GM12865 (cell line): ENCODE results near the gene PCBD2.

Source experiments
- DNase-seq: peaks from one replicate; pipeline ENCODE4 v3.0.0; 2010; ENCODE audit warnings: low read depth
- H3K4me3 ChIP-seq: 2 replicates; pipeline ENCODE4 v1.5.1; 2011; ENCODE audit warnings: mild to moderate bottlenecking, low read depth, low read length, control low read depth
- TF ChIP-seq, protein P1 (sequence below): IDR thresholded peaks from 2 replicates; pipeline ENCODE4 v1.5.1; 2011; ENCODE audit warnings: low read length, control low read depth, low read depth, inconsistent platforms; ENCODE audit not compliant: insufficient read depth; ENCODE audit errors: missing control alignments

The PCBD2 gene

GRCh38 chr5:135010502-135011354 is 105.8 kb downstream of the PCBD2 start:
- no peak for DNase-seq
- TF ChIP-seq, protein P1, sequence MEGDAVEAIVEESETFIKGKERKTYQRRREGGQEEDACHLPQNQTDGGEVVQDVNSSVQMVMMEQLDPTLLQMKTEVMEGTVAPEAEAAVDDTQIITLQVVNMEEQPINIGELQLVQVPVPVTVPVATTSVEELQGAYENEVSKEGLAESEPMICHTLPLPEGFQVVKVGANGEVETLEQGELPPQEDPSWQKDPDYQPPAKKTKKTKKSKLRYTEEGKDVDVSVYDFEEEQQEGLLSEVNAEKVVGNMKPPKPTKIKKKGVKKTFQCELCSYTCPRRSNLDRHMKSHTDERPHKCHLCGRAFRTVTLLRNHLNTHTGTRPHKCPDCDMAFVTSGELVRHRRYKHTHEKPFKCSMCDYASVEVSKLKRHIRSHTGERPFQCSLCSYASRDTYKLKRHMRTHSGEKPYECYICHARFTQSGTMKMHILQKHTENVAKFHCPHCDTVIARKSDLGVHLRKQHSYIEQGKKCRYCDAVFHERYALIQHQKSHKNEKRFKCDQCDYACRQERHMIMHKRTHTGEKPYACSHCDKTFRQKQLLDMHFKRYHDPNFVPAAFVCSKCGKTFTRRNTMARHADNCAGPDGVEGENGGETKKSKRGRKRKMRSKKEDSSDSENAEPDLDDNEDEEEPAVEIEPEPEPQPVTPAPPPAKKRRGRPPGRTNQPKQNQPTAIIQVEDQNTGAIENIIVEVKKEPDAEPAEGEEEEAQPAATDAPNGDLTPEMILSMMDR, result no peak
- H3K4me3 ChIP-seq, result no peak overlapping the region

DNA sequence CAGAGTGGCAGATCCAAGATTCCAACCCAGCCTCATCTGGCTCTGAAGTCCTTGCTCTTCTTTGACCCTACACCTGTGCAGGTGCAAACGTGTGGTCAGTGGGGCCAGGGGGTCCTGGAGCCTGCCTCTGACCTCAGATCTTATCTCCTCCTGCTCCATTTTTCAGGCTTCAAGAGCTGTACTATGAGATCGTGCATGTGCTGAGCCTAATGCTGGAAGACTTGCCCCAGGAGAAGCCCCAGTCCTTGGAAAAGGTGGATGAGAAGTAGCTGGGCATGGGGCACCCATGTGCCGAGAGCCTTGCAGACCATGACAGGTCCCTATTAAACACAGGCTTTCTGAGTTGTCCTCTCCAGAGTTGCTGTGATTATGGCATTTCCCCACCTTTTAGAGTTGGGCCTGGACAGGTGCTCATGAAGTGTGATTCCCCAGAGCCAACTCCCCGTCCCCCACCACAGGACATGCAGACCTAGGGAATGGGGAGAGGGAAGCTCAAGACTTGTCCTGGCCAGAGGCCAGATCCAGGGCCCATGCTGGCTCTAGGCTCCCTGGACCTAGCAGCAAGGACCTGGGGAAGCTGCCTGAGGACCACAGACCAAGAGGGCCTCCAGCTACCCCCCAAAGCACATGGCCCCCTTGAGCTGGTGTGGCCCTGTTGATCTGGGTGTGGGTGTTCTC is 106.6 kb downstream of the PCBD2 start:
- TF ChIP-seq, protein P1, result no peak
- no peak for DNase-seq
- no peak overlapping the region for H3K4me3 ChIP-seq

DNA sequence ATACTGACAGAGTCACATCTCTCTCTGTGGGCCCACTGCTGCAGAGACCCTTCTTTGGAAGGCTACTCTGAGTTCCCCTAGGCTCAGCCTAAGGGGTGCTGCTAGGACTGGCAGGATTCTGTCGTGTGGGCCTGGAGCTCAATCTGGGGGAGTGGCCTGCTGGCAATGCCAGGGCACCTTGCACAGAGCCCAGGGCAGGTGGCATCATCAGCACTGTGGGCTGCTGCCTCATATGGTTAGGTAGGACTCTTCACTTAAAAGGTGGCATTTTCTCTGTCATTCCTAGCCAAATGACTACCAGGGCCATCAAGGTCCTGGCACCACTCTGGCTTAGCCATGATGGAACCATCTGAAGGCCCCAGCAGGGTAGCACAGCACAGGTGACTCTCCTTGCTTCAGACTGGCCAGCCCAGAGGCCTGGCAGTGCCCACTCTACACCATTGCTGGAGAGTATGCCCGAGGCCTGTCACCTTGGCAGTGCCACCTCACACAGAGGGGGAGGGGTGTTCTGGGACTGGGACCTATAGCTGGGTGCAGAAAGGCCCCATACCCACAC is 107.2 kb downstream of the PCBD2 start:
- no peak for DNase-seq
- H3K4me3 ChIP-seq, result no peak overlapping the region
- TF ChIP-seq, protein P1, result no peak
